H1 (cell line): ENCODE results near the gene NEUROG1. TPM values are rescaled to one million over a fixed set of nuclear protein-coding genes. Genes with fewer than 3 reads are reported as not detected.

Experiments
- CTCF ChIA-PET: fragments of 300-600 bp; sonication (Branson Sonifier 250); formaldehyde crosslinking; loops from one replicate; lab custom pipeline; 2021; ENCODE audit not compliant: partially characterized antibody; lab: Charles Lee
- POLR2A ChIA-PET: fragments of 300-600 bp; sonication (Branson Sonifier 250); formaldehyde crosslinking; loops from one replicate; lab custom pipeline; 2021; ENCODE audit warnings: inconsistent platforms; ENCODE audit not compliant: partially characterized antibody; lab: Charles Lee
- DNase-seq, 2 experiments: peaks; one replicate each; pipeline versions ENCODE4 v3.0.0 to v3.0.0-alpha.2; 2010 to 2022; ENCODE audit warnings: low spot score in 2 of 2, low read depth in 1 of 2, mixed read lengths in 1 of 2
- FAIRE-seq: peaks from 2 replicates; lab custom pipeline; 2011; peaks lifted over from hg19 to GRCh38; lab: Jason Lieb, UNC
- H2AFZ ChIP-seq: 2 replicates; pipeline ENCODE4 v1.8.1; 2012; ENCODE audit warnings: low read length, inconsistent platforms
- H2AK5ac ChIP-seq: 2 replicates; pipeline ENCODE4 v1.6.1; 2013; ENCODE audit warnings: low read depth, low read length
- H2BK120ac ChIP-seq: replicated peaks from 2 replicates; pipeline ENCODE3; 2013; ENCODE audit warnings: low read depth, low read length, inconsistent platforms
- H2BK12ac ChIP-seq: 2 replicates; pipeline ENCODE4 v1.6.1; 2013; ENCODE audit warnings: low read depth, low read length
- H2BK15ac ChIP-seq: 2 replicates; pipeline ENCODE4 v1.6.1; 2013; ENCODE audit warnings: low read length
- H2BK20ac ChIP-seq: 2 replicates; pipeline ENCODE4 v1.6.1; 2013; ENCODE audit warnings: low read length
- H2BK5ac ChIP-seq: 2 replicates; pipeline ENCODE4 v1.6.1; 2013; ENCODE audit warnings: low read depth, low read length
- H3K14ac ChIP-seq: 2 replicates; pipeline ENCODE4 v1.6.1; 2013; ENCODE audit warnings: inconsistent platforms; ENCODE audit not compliant: insufficient read length
- H3K18ac ChIP-seq: 2 replicates; pipeline ENCODE4 v1.6.1; 2013; ENCODE audit warnings: low read length; ENCODE audit errors: extremely low read depth
- H3K23ac ChIP-seq: 2 replicates; pipeline ENCODE4 v1.6.1; 2013; ENCODE audit warnings: inconsistent platforms; ENCODE audit not compliant: insufficient read length
- H3K23me2 ChIP-seq: 2 replicates; pipeline ENCODE4 v1.6.1; 2013; ENCODE audit warnings: low read depth, low read length
- H3K27ac ChIP-seq: 2 replicates; pipeline ENCODE4 v1.6.1; 2011; ENCODE audit warnings: low read depth, low read length, inconsistent platforms
- H3K27me3 ChIP-seq, 4 experiments: replicated peaks in 1 of 4; 1 replicate in 1 of 4; 2 replicates in 3 of 4; pipeline versions ENCODE4 v1.6.1 to v1.8.1; 2011 to 2013; ENCODE audit warnings: low read length in 3 of 4, mild to moderate bottlenecking in 3 of 4, inconsistent platforms in 2 of 4, mixed read lengths in 2 of 4, moderate library complexity in 1 of 4; ENCODE audit not compliant: control insufficient read depth in 3 of 4, insufficient read depth in 3 of 4; ENCODE audit errors: extremely low read depth in 1 of 4
- H3K36me3 ChIP-seq, 4 experiments: 2 replicates each; pipeline versions ENCODE4 v1.6.1 to v1.8.1; 2011 to 2013; ENCODE audit warnings: mild to moderate bottlenecking in 4 of 4, low read length in 3 of 4, moderate library complexity in 2 of 4, control low read depth in 1 of 4, inconsistent platforms in 1 of 4; ENCODE audit not compliant: insufficient read depth in 4 of 4, control insufficient read depth in 2 of 4
- H3K4ac ChIP-seq: replicated peaks from 2 replicates; pipeline ENCODE3; 2013; ENCODE audit warnings: low read length, low read depth, mixed read lengths, inconsistent platforms; ENCODE audit not compliant: insufficient read length
- H3K4me1 ChIP-seq, 4 experiments: replicated peaks in 1 of 4; 1 replicate in 1 of 4; 2 replicates in 3 of 4; pipeline versions ENCODE4 v1.6.1 to v1.8.1; 2011 to 2013; ENCODE audit warnings: low read length in 3 of 4, inconsistent platforms in 2 of 4, mixed read lengths in 1 of 4; ENCODE audit not compliant: insufficient read depth in 4 of 4, control insufficient read depth in 3 of 4
- H3K4me2 ChIP-seq, 2 experiments: 2 replicates each; pipeline versions ENCODE4 v1.6.1 to v1.8.1; 2011 to 2013; ENCODE audit warnings: low read depth in 2 of 2, low read length in 2 of 2, control low read depth in 1 of 2, inconsistent platforms in 1 of 2, mild to moderate bottlenecking in 1 of 2; ENCODE audit not compliant: insufficient read depth in 1 of 2
- H3K4me3 ChIP-seq, 4 experiments: fragments of 200-600, 300-600 bp in 1 of 4; sonication (generic), shearing (Covaris generic), sonication (Bioruptor Twin) in 1 of 4; 2 replicates each; pipeline versions ENCODE4 v1.5.1 to v1.8.1; 2011 to 2016; ENCODE audit warnings: low read length in 4 of 4, low read depth in 3 of 4, control low read depth in 2 of 4, inconsistent platforms in 2 of 4, mild to moderate bottlenecking in 2 of 4, mixed read lengths in 1 of 4, moderate library complexity in 1 of 4; ENCODE audit not compliant: insufficient read depth in 2 of 4; ENCODE audit errors: extremely low read depth in 1 of 4
- H3K56ac ChIP-seq: replicated peaks from 2 replicates; pipeline ENCODE3; 2013; ENCODE audit warnings: low read depth, mild to moderate bottlenecking, mixed read lengths, low read length, inconsistent platforms; ENCODE audit not compliant: insufficient read length
- H3K79me1 ChIP-seq: 2 replicates; pipeline ENCODE4 v1.6.1; 2013; ENCODE audit warnings: low read depth, low read length, control low read depth
- H3K79me2 ChIP-seq, 2 experiments: 2 replicates each; pipeline versions ENCODE4 v1.6.1 to v1.8.1; 2012 to 2013; ENCODE audit warnings: low read length in 2 of 2, mild to moderate bottlenecking in 2 of 2, inconsistent platforms in 1 of 2; ENCODE audit not compliant: insufficient read depth in 2 of 2, control insufficient read depth in 1 of 2
- H3K9ac ChIP-seq, 4 experiments: replicated peaks in 1 of 4; 1 replicate in 1 of 4; 2 replicates in 3 of 4; pipeline versions ENCODE4 v1.6.1 to v1.8.1; 2011 to 2013; ENCODE audit warnings: low read depth in 3 of 4, low read length in 3 of 4, control low read depth in 2 of 4, mild to moderate bottlenecking in 2 of 4, moderate library complexity in 2 of 4, inconsistent platforms in 1 of 4; ENCODE audit errors: extremely low read depth in 1 of 4
- H3K9me3 ChIP-seq, 2 experiments: 2 replicates each; pipeline versions ENCODE4 v1.6.1 to v1.8.1; 2012 to 2013; ENCODE audit warnings: mild to moderate bottlenecking in 2 of 2, moderate library complexity in 2 of 2, control low read depth in 1 of 2, inconsistent platforms in 1 of 2, low read depth in 1 of 2, low read length in 1 of 2, mixed read lengths in 1 of 2; ENCODE audit not compliant: insufficient read depth in 2 of 2
- H4K20me1 ChIP-seq, 2 experiments: replicated peaks in 1 of 2; 2 replicates each; pipeline versions ENCODE3 to v1.8.1; 2011 to 2013; ENCODE audit warnings: inconsistent platforms in 2 of 2, low read length in 2 of 2, mild to moderate bottlenecking in 1 of 2; ENCODE audit not compliant: insufficient read depth in 2 of 2, control insufficient read depth in 1 of 2
- H4K5ac ChIP-seq: 2 replicates; pipeline ENCODE4 v1.6.1; 2013; ENCODE audit warnings: low read length, low read depth, mixed read lengths, inconsistent platforms; ENCODE audit not compliant: insufficient read length
- H4K8ac ChIP-seq: 2 replicates; pipeline ENCODE4 v1.8.0; 2013; ENCODE audit warnings: mild to moderate bottlenecking, moderate library complexity, low read length, inconsistent platforms; ENCODE audit not compliant: insufficient read depth; ENCODE audit errors: extremely low read depth
- H4K91ac ChIP-seq: replicated peaks from 2 replicates; pipeline ENCODE3; 2013; ENCODE audit warnings: low read length, mixed read lengths, inconsistent platforms; ENCODE audit not compliant: insufficient read length
- KDM4A ChIP-seq: IDR thresholded peaks from one replicate; pipeline ENCODE4 v1.7.1; 2012; ENCODE audit warnings: low read depth, mild to moderate bottlenecking, moderate library complexity, low read length, inconsistent platforms; ENCODE audit not compliant: severe bottlenecking
- PHF8 ChIP-seq: fragments of 200-600 bp; sonication (generic); conservative IDR thresholded peaks from 2 replicates; pipeline ENCODE4 v1.7.1; 2012; ENCODE audit warnings: low read depth, mild to moderate bottlenecking, inconsistent platforms, low read length, moderate library complexity
- WGBS, 2 experiments: shearing (Covaris generic) in 1 of 2; methylation state at CpG; one replicate each; pipeline versions ENCODE4 v1.1.6 to v1.1.7; 2013 to 2015; ENCODE audit warnings: low lambda C conversion rate in 2 of 2, mixed read lengths in 2 of 2, inconsistent platforms in 1 of 2, low coverage in 1 of 2, missing lambda C conversion rate in 1 of 2; ENCODE audit not compliant: insufficient replicate concordance in 2 of 2, insufficient coverage in 1 of 2, insufficient read length in 1 of 2; ENCODE audit errors: extremely low coverage in 1 of 2, missing lambda C conversion rate in 1 of 2; 5-methylcytosine and 5-hydroxymethylcytosine counted together
- polyA plus RNA-seq, 7 experiments: library from polyadenylated mRNA; depleted of rRNA in 3 of 7; stranded (reverse) in 5 of 7; unstranded in 2 of 7; fragments of >200 nt in 5 of 7; fragments of 200-250 nt in 2 of 7; gene quantifications; 1 replicate in 5 of 7; 2 replicates in 1 of 7; 4 replicates in 1 of 7; pipeline versions ENCODE4 v1.2.1 to v1.2.3, GENCODE V29; 2011 to 2013; ENCODE audit warnings: missing spikeins in 2 of 7, mixed read lengths in 2 of 7
- total RNA-seq: library from RNA; stranded (reverse); fragmentation: NEBNext Ultra II Directional; extraction: Animal tissue kit (Norgen Biotek cat#: 25700); gene quantifications from 2 replicates; pipeline ENCODE4 v1.2.1, GENCODE V29; 2021

NEUROG1 gene
- total and polyA plus RNA-seq, 2 of the 8 experiments (the other 6 are each of a cell fraction or from before 2014, with no cell fraction given) = not detected

- no peak overlapping the region for H2BK15ac ChIP-seq
- peak in 1 of 2 experiments; percentile 74 for DNase-seq
- H3K27ac ChIP-seq = no peak overlapping the region
- H3K23me2 ChIP-seq = peaks cover 20% of the 10 kb centered on the region; the same call in 1 of the 2 replicates
- H2BK20ac ChIP-seq = 0 out of 2 replicates have a peak overlapping the region, but pooled peaks have one; percentile 66
- POLR2A ChIA-PET = interaction anchor here (2.8 kb wide), 1 partner anchor 44 kb away, joined by 15 read pairs; the partner anchor contains the start of gene NEUROG1
- H2BK5ac ChIP-seq = no peak overlapping the region
- H2AK5ac ChIP-seq = no peak overlapping the region
- peaks cover 78 to 99% (median 89%) of the 10 kb centered on the region in 4 experiments for H3K27me3 ChIP-seq
- no peak overlapping the region; the same call in 1 of the 2 replicates for H3K18ac ChIP-seq
- H3K79me2 ChIP-seq = no peaks in the 10 kb centered on the region
- H3K79me1 ChIP-seq = no peaks in the 10 kb centered on the region
- CTCF ChIA-PET = interaction anchor here (1.0 to 9.9 kb wide), 13 partner anchors 12 to 336 kb away, joined by 3 to 137 read pairs (median 8); partner anchors contain the start of gene NEUROG1
- H4K5ac ChIP-seq = no peak overlapping the region
- no peak overlapping the region for H3K23ac ChIP-seq
- H3K36me3 ChIP-seq = no peaks in the 10 kb centered on the region
- peak overlapping the region; percentile 73 to 76 for H3K4me2 ChIP-seq
- no peak overlapping the region for H2AFZ ChIP-seq
- TF ChIP-seq PHF8 (no peak), KDM4A (peak; percentile 45)
- H3K9ac ChIP-seq = no peak overlapping the region
- H2BK12ac ChIP-seq = 0 out of 2 replicates have a peak overlapping the region, but pooled peaks have one; percentile 46
- no peak overlapping the region for H4K91ac ChIP-seq
- peaks cover 4 to 40% (median 24%) of the 10 kb centered on the region in 4 experiments for H3K4me1 ChIP-seq
- no peak overlapping the region for H3K4ac ChIP-seq
- peak overlapping the region; percentile 14 to 56 (median 37); a peak in 7 of 8 replicates for H3K4me3 ChIP-seq
- no peak for FAIRE-seq
- no peak overlapping the region for H2BK120ac ChIP-seq
- no peaks in the 10 kb centered on the region for H3K9me3 ChIP-seq
- H3K56ac ChIP-seq = no peak overlapping the region
- H3K14ac ChIP-seq = no peak overlapping the region
- WGBS, 2 experiments = 5% methylated on average over 24 of the region's 40 CpGs; no CpG with 5 or more reads in 1 of the 2 experiments
- peaks cover 6 to 22% of the 10 kb centered on the region in 2 experiments for H4K20me1 ChIP-seq
- no peak overlapping the region for H4K8ac ChIP-seq
These were observed 44.0 kb downstream of the NEUROG1 start for GRCh38 chr5:135491552-135492318.
